ENCODE measurements around the gene UMPS.

DNA sequence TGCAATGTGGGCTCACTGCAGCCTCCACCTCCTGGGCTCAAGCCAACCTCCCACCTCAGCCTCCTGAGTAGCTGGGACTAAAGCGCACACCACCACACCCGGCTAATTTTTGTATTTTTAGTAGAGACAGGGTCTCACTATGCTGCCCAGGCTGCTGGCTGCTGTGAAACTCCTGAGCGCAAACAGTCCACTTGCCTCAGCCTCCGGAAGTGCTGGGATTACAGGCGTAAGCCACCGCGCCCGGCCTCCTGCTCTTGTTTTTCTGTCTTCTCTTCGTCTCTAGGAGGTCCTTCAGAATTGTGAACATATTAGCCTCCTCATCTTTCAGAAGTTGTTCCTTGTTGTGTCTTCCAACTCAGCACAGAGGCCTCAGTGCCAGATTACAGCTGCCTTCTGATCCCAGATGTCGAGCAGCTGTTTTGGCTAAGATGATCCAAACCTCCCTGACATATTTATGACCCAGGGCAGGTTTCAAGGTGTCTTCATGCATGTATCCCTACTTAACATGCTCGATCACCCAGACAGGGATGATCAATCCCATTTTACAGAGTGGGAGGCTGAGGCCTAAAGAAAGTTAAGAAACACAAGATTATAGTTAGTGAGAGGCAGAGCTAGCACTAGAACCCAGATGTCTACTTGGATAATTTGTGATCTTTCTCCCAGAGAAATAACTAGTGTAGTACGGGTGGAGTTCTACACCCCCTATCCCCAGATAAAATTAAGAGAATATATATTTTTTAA is 32.1 kb upstream of the UMPS start:
- TF ChIP-seq, protein P1, sequence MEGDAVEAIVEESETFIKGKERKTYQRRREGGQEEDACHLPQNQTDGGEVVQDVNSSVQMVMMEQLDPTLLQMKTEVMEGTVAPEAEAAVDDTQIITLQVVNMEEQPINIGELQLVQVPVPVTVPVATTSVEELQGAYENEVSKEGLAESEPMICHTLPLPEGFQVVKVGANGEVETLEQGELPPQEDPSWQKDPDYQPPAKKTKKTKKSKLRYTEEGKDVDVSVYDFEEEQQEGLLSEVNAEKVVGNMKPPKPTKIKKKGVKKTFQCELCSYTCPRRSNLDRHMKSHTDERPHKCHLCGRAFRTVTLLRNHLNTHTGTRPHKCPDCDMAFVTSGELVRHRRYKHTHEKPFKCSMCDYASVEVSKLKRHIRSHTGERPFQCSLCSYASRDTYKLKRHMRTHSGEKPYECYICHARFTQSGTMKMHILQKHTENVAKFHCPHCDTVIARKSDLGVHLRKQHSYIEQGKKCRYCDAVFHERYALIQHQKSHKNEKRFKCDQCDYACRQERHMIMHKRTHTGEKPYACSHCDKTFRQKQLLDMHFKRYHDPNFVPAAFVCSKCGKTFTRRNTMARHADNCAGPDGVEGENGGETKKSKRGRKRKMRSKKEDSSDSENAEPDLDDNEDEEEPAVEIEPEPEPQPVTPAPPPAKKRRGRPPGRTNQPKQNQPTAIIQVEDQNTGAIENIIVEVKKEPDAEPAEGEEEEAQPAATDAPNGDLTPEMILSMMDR (IDR thresholded peaks at IDR 0.05), result no peak
- no peak for TF ChIP-seq EP300 (IDR thresholded peaks at IDR 0.05)

Data from ovary (tissue), 3 donors.